ENCODE results near the gene TTC7B. TPM values are rescaled to one million over a fixed set of nuclear protein-coding genes. Genes with fewer than 3 reads are reported as not detected.

The TTC7B gene
- total and polyA plus RNA-seq, 2 of the 8 experiments (the other 6 are each of a cell fraction or from before 2014, with no cell fraction given) = 23.7 to 34.0 TPM

- Histone ChIP-seq H4K8ac (ENCODE audit: extremely low read depth, insufficient read depth, low read length) (no peak overlapping the region), H3K9me3 (ENCODE audit: insufficient read depth in 2 of 2, low read depth in 1 of 2, low read length in 1 of 2) (no peaks in the 10 kb centered on the region)
- TF ChIP-seq CREB1 (IDR thresholded peaks at IDR 0.05) (no peak), TBP (IDR thresholded peaks at IDR 0.05; ENCODE audit: low read depth, low read length) (0 out of 2 replicates have a peak, but pooled peaks have one; percentile 22), YY1 (IDR thresholded peaks at IDR 0.05; ENCODE audit: low read depth, low read length) (0 out of 2 replicates have a peak, but pooled peaks have one; percentile 9), JUN (IDR thresholded peaks at IDR 0.05; ENCODE audit: low read depth, low read length) (no peak), POU5F1 (IDR thresholded peaks at IDR 0.05; ENCODE audit: low read depth, low read length) (no peak), PHF8 (conservative IDR thresholded peaks at IDR 0.05; ENCODE audit: low read depth, low read length) (no peak), ATF3 (IDR thresholded peaks at IDR 0.05; ENCODE audit: insufficient read depth, low read depth, low read length) (peak; percentile 85), BACH1 (IDR thresholded peaks at IDR 0.05; ENCODE audit: low read length) (no peak), KDM1A (IDR thresholded peaks at IDR 0.05; ENCODE audit: borderline replicate concordance, low read length) (no peak), EP300 (IDR thresholded peaks at IDR 0.05; ENCODE audit: borderline replicate concordance in 1 of 2, low read depth in 2 of 2, low read length in 2 of 2) (no peak), NANOG (IDR thresholded peaks at IDR 0.05; ENCODE audit: insufficient read depth, low read depth, low read length, poor library complexity, severe bottlenecking) (no peak), ASH2L (IDR thresholded peaks at IDR 0.05; ENCODE audit: low read length) (no peak), TEAD4 (IDR thresholded peaks at IDR 0.05; ENCODE audit: low read depth, low read length) (0 out of 2 replicates have a peak, but pooled peaks have one; percentile 8)
These were observed 118.5 kb downstream of the TTC7B start for GRCh38 chr14:90697577-90698206.

More at GRCh38 chr14:90697577-90698206, 118.5 kb downstream of the TTC7B start:
- Histone ChIP-seq H2AFZ (ENCODE audit: low read length) (no peak overlapping the region), H3K14ac (ENCODE audit: insufficient read length) (no peak overlapping the region), H3K27me3 (replicated peaks in 1 of 4; ENCODE audit: control insufficient read depth in 3 of 4, extremely low read depth in 1 of 4, insufficient read depth in 3 of 4, low read length in 3 of 4) (no peaks in the 10 kb centered on the region), H3K23ac (ENCODE audit: insufficient read length) (no peak overlapping the region), H3K27ac (ENCODE audit: low read depth, low read length) (no peak overlapping the region), H3K18ac (ENCODE audit: extremely low read depth, low read length) (no peak overlapping the region), H2BK12ac (ENCODE audit: low read depth, low read length) (no peak overlapping the region), H2AK5ac (ENCODE audit: low read depth, low read length) (no peak overlapping the region), H3K36me3 (ENCODE audit: control insufficient read depth in 2 of 4, insufficient read depth in 4 of 4, low read length in 3 of 4) (no peaks in the 10 kb centered on the region), H3K4me1 (replicated peaks in 1 of 4; ENCODE audit: control insufficient read depth in 3 of 4, insufficient read depth in 4 of 4, low read length in 3 of 4) (peaks cover 0 to 4% (median 0%) of the 10 kb centered on the region in 4 experiments; a peak in 2 of 7 replicates), H4K5ac (ENCODE audit: insufficient read length, low read depth, low read length) (no peak overlapping the region), H2BK120ac (replicated peaks; ENCODE audit: low read depth, low read length) (no peak overlapping the region), H2BK15ac (ENCODE audit: low read length) (no peak overlapping the region), H3K4me3 (ENCODE audit: extremely low read depth in 1 of 4, insufficient read depth in 2 of 4, low read depth in 3 of 4, low read length in 4 of 4) (no peak overlapping the region), H3K79me1 (ENCODE audit: low read depth, low read length) (no peaks in the 10 kb centered on the region), H3K56ac (replicated peaks; ENCODE audit: insufficient read length, low read depth, low read length) (no peak overlapping the region), H3K9ac (replicated peaks in 1 of 4; ENCODE audit: extremely low read depth in 1 of 4, low read depth in 3 of 4, low read length in 3 of 4) (no peak overlapping the region), H3K79me2 (ENCODE audit: control insufficient read depth in 1 of 2, insufficient read depth in 2 of 2, low read length in 2 of 2) (no peaks in the 10 kb centered on the region), H4K91ac (replicated peaks; ENCODE audit: insufficient read length, low read length) (no peak overlapping the region), H3K4ac (replicated peaks; ENCODE audit: insufficient read length, low read depth, low read length) (no peak overlapping the region), H2BK5ac (ENCODE audit: low read depth, low read length) (no peak overlapping the region), H3K23me2 (ENCODE audit: low read depth, low read length) (no peaks in the 10 kb centered on the region), H4K20me1 (replicated peaks in 1 of 2; ENCODE audit: control insufficient read depth in 1 of 2, insufficient read depth in 2 of 2, low read length in 2 of 2) (no peaks in the 10 kb centered on the region), H3K4me2 (ENCODE audit: insufficient read depth in 1 of 2, low read depth in 2 of 2, low read length in 2 of 2) (no peak overlapping the region), H2BK20ac (ENCODE audit: low read length) (no peak overlapping the region)
- WGBS, 2 experiments (ENCODE audit: extremely low coverage in 1 of 2, insufficient coverage in 1 of 2, insufficient read length in 1 of 2, insufficient replicate concordance in 2 of 2, low coverage in 1 of 2, low lambda C conversion rate in 2 of 2, missing lambda C conversion rate in 1 of 2) = 36% methylated on average over 15 of the region's 15 CpGs; no CpG with 5 or more reads in 1 of the 2 experiments
- POLR2A ChIA-PET (ENCODE audit: partially characterized antibody) = interaction anchor here (1.1 to 2.0 kb wide), 2 partner anchors 15 to 291 kb away, joined by 4 to 5 read pairs; no protein-coding TSS in a partner anchor
- DNase-seq (ENCODE audit: low read depth in 1 of 2, low spot score in 2 of 2) = peak; percentile 44 to 84
- peak; percentile 98 for FAIRE-seq
- CTCF ChIA-PET (ENCODE audit: partially characterized antibody) = interaction anchor here (0.7 to 4.1 kb wide), 79 partner anchors 9 to 724 kb away, joined by 3 to 45 read pairs (median 5); no protein-coding TSS in a partner anchor
